Fibroblast of lung (primary cell): ENCODE results near the gene TMEM208. TPM values are rescaled to one million over a fixed set of nuclear protein-coding genes. Genes with fewer than 3 reads are reported as not detected.

ENCODE experiments used
- DNase-seq, 2 donors: peaks; one replicate each; pipeline versions ENCODE4 v3.0.0 to v3.0.0-alpha.2; 2010; ENCODE audit warnings: low read depth in 2 of 2
- H2AFZ ChIP-seq: 2 replicates; pipeline ENCODE4 v1.5.1; 2012; ENCODE audit warnings: low read length, control low read depth, inconsistent platforms
- H3K27ac ChIP-seq: 2 replicates; pipeline ENCODE4 v1.5.1; 2011; ENCODE audit warnings: low read length, control low read depth; ENCODE audit not compliant: insufficient read depth
- H3K27me3 ChIP-seq: 2 replicates; pipeline ENCODE4 v1.5.1; 2011; ENCODE audit warnings: mild to moderate bottlenecking, low read length; ENCODE audit not compliant: control insufficient read depth, insufficient read depth
- H3K36me3 ChIP-seq: 2 replicates; pipeline ENCODE4 v1.5.1; 2011; ENCODE audit warnings: low read length; ENCODE audit not compliant: control insufficient read depth, insufficient read depth
- H3K4me1 ChIP-seq: 2 replicates; pipeline ENCODE4 v1.5.1; 2011; ENCODE audit warnings: low read length; ENCODE audit not compliant: control insufficient read depth, insufficient read depth; ENCODE audit errors: extremely low read depth
- H3K4me2 ChIP-seq: 2 replicates; pipeline ENCODE4 v1.5.1; 2011; ENCODE audit warnings: low read length, control low read depth; ENCODE audit not compliant: insufficient read depth; ENCODE audit errors: extremely low read depth
- H3K4me3 ChIP-seq, 4 experiments: fragments of 200-600 bp in 1 of 4; sonication (generic) in 1 of 4; replicated peaks in 1 of 4; 2 replicates each; pipeline ENCODE4 v1.5.1; 2011 to 2016; ENCODE audit warnings: low read length in 4 of 4, low read depth in 3 of 4, mild to moderate bottlenecking in 3 of 4, control low read depth in 2 of 4, inconsistent platforms in 1 of 4, mixed read lengths in 1 of 4; ENCODE audit not compliant: insufficient read depth in 1 of 4; ENCODE audit errors: control extremely low read depth in 1 of 4
- H3K79me2 ChIP-seq: 2 replicates; pipeline ENCODE4 v1.5.1; 2012; ENCODE audit warnings: mild to moderate bottlenecking, low read length, inconsistent platforms; ENCODE audit not compliant: control insufficient read depth, insufficient read depth
- H3K9ac ChIP-seq: 2 replicates; pipeline ENCODE4 v1.5.1; 2011; ENCODE audit warnings: mild to moderate bottlenecking, low read length, control low read depth; ENCODE audit not compliant: insufficient read depth
- H3K9me3 ChIP-seq: 2 replicates; pipeline ENCODE4 v1.5.1; 2012; ENCODE audit warnings: low read depth, low read length; ENCODE audit not compliant: control insufficient read depth, insufficient read depth
- H4K20me1 ChIP-seq: 2 replicates; pipeline ENCODE4 v1.5.1; 2011; ENCODE audit warnings: low read length; ENCODE audit not compliant: control insufficient read depth, insufficient read depth; ENCODE audit errors: extremely low read depth
- EZH2 ChIP-seq: IDR thresholded peaks from 2 replicates; pipeline ENCODE4 v1.5.1; 2012; ENCODE audit warnings: low read length, control low read depth, mild to moderate bottlenecking; ENCODE audit errors: missing control alignments
- polyA minus RNA-seq: library from RNA; depleted of rRNA, polyadenylated mRNA; stranded (reverse); fragments of >200 nt; gene quantifications from 2 replicates; pipeline ENCODE4 v1.2.3, GENCODE V29; 2011; ENCODE audit warnings: low replicate concordance
- polyA plus RNA-seq, 2 donors: library from polyadenylated mRNA; depleted of rRNA in 1 of 2; stranded (reverse) in 1 of 2; unstranded in 1 of 2; fragments of >200 nt; gene quantifications; 2 replicates each; pipeline ENCODE4 v1.2.1, GENCODE V29; 2011 to 2012; ENCODE audit warnings: missing spikeins in 1 of 2
- total RNA-seq: library from RNA; depleted of rRNA; stranded (reverse); fragments of >200 nt; gene quantifications from 2 replicates; pipeline ENCODE4 v1.2.1, GENCODE V29; 2014
- TF ChIP-seq, protein P1 (sequence below), 2 donors: IDR thresholded peaks in 1 of 2; conservative IDR thresholded peaks in 1 of 2; 1 replicate in 1 of 2; 2 replicates in 1 of 2; pipeline ENCODE4 v1.5.1; 2011 to 2012; ENCODE audit warnings: low read length in 2 of 2, control low read depth in 1 of 2, inconsistent platforms in 1 of 2, low read depth in 1 of 2, mild to moderate bottlenecking in 1 of 2

The TMEM208 gene
- total RNA-seq = 25.7 and 26.3 TPM in 2 replicates
- polyA plus RNA-seq = 43.2 and 53.5 TPM in 2 replicates
- 39.8 and 49.8 TPM in 2 replicates for polyA plus RNA-seq (2012)
- polyA minus RNA-seq = 60.4 and 70.6 TPM in 2 replicates

DNA sequence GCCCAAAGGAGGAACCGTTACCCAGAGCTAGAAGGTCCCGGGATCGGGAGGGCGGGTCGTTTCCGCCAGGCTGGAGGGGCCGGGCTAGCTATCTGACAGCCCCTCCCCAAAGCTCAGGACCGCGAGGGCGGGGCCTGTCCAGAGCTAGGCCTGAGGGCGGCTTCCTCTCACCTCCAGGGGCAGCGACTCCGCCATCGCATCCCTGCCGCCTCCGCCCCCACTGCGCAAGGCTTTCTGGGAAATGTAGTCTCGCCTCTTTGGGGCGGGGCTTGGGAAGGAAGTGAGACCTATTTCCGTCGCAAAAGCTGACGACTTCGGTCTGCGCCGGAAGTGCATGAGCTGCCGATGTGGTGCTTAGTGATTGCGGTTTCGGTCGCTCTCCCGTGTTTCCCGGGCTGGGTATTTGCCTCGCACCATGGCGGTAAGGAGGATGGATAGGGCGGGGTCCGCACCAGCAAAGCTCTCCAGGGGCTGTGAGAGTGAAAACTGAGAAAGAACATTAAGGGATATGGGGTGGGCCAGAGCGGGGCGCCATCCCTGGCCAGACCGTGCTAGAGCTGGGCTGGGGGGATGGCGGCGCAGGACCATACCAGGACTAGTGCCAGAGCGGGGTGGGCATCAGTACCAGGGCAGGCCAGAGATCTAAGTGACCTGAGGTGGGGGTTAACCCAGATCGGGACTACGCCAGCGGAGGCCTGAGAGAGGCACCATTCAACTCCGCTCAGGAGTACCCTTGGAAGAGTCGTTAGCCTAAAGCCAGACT, at the start of gene TMEM208:
Gene TMEM208 (plus strand): TSS at position 327 of the 763 bp plus-strand sequence. CDS start 89 bp downstream, at position 416.
- peak within 1 kb of the TSS; percentile 89 for H2AFZ ChIP-seq
- peaks cover 29% of the 10 kb centered on the region for H3K36me3 ChIP-seq
- no peaks in the 10 kb centered on the region for H3K27me3 ChIP-seq
- H3K79me2 ChIP-seq = peaks cover 24% of the 10 kb centered on the region
- no peak for TF ChIP-seq EZH2
- TF ChIP-seq, protein P1, sequence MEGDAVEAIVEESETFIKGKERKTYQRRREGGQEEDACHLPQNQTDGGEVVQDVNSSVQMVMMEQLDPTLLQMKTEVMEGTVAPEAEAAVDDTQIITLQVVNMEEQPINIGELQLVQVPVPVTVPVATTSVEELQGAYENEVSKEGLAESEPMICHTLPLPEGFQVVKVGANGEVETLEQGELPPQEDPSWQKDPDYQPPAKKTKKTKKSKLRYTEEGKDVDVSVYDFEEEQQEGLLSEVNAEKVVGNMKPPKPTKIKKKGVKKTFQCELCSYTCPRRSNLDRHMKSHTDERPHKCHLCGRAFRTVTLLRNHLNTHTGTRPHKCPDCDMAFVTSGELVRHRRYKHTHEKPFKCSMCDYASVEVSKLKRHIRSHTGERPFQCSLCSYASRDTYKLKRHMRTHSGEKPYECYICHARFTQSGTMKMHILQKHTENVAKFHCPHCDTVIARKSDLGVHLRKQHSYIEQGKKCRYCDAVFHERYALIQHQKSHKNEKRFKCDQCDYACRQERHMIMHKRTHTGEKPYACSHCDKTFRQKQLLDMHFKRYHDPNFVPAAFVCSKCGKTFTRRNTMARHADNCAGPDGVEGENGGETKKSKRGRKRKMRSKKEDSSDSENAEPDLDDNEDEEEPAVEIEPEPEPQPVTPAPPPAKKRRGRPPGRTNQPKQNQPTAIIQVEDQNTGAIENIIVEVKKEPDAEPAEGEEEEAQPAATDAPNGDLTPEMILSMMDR (conservative IDR thresholded peaks at IDR 0.05 in 1 of 2, IDR thresholded peaks at IDR 0.05 in 1 of 2; ENCODE audit: low read depth in 1 of 2, low read length in 2 of 2) = no peak
- peak within 1 kb of the TSS; percentile 95 for H3K27ac ChIP-seq
- peak within 1 kb of the TSS; percentile 95 for H3K4me2 ChIP-seq
- H3K4me1 ChIP-seq = peaks cover 6% of the 10 kb centered on the region
- peak within 1 kb of the TSS; percentile 99 to 100 (median 99) for H3K4me3 ChIP-seq
- peak; percentile 98 for DNase-seq
- peak within 1 kb of the TSS; percentile 92 for H3K9ac ChIP-seq
- no peaks in the 10 kb centered on the region for H4K20me1 ChIP-seq
- no peaks in the 10 kb centered on the region for H3K9me3 ChIP-seq

DNA sequence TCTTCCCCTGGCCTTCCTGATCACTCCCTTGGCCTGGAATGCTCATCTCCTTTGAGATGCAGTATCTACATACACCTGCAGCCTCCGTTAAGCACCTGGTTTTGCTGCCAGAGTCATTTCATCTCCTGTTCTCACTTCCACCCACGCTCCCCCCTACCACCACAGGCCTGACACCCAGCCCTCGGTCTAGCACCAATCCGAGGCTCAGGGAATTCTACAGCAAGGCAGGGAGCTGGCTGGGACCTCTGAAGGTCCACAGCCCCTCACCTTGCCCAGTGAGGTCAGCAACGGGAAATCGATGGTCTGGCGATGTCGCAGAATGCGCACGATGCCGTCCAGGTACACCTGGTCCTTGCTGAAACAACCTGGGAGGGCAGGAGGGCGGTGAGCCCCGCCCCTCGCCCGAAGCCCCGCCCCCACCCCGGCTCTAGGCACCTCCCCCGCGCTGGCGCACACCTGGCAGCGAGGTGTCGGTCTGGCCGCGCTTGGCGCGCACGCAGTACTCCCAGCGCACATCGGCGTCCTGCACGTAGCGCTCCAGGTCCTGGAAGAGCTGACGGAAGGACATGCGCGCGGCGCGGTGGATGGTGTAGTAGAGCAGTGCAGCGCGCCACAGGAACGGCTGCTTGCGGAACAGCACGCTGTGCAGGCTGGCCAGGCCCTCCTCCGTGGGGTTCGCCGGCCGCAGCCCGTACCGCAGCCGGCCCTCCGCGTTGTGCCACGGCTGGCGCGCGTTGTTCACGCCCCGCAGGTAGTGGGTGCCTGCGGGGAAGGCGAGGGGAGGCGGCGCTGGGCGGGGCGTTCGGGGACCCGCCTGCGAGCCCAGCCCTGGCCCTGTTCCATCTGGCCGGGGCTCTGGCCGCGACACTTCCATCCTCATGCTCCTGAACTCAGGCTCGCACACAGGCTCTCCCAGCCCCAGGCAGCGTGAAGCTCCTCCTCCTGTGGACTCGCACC, 48.9 kb upstream of the TMEM208 start:
- H2AFZ ChIP-seq = no peak overlapping the region
- no peaks in the 10 kb centered on the region for H3K27me3 ChIP-seq
- H3K27ac ChIP-seq = no peak overlapping the region
- peak overlapping the region in 1 of 4 experiments; percentile 45 for H3K4me3 ChIP-seq
- H4K20me1 ChIP-seq = no peaks in the 10 kb centered on the region
- no peak for TF ChIP-seq EZH2
- TF ChIP-seq, protein P1 (conservative IDR thresholded peaks at IDR 0.05 in 1 of 2, IDR thresholded peaks at IDR 0.05 in 1 of 2; ENCODE audit: low read depth in 1 of 2, low read length in 2 of 2) = no peak
- peaks cover 10% of the 10 kb centered on the region for H3K36me3 ChIP-seq
- peaks cover 9% of the 10 kb centered on the region for H3K79me2 ChIP-seq
- peak overlapping the region; percentile 82 for H3K4me2 ChIP-seq
- no peaks in the 10 kb centered on the region for H3K9me3 ChIP-seq
- peaks cover 15% of the 10 kb centered on the region for H3K4me1 ChIP-seq
- H3K9ac ChIP-seq = no peak overlapping the region
- DNase-seq = peak; percentile 52 to 53
